Fibroblast of skin of right quadriceps (primary cell): ENCODE results near the gene IL10RA.

Experiments
- DNase-seq: peaks from one replicate; pipeline ENCODE4 v3.0.0-alpha.2; 2013

IL10RA gene

GRCh38 chr11:118048472-118049370, 62.5 kb downstream of the IL10RA start:
- DNase-seq: no peak

DNA sequence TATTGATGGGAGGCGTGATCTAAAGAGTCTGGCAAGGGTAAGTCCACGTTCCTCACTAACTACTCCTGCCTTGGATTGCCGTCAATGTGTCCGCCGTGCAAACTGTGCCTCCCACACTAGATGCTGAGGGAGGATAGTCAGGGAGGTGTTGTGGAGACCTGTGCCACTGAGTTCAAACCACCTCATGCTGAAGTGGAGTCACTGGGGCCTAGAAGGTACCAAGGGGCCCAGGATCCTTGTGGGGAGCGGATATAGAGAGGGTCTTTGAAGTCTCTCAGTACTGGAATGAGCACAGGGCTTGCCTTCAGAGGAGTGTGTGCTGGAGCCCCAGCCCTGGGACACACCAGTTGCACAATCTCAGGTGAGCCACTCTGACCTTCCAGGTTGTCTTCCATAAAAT, 63.6 kb downstream of the IL10RA start:
- no peak for DNase-seq

DNA sequence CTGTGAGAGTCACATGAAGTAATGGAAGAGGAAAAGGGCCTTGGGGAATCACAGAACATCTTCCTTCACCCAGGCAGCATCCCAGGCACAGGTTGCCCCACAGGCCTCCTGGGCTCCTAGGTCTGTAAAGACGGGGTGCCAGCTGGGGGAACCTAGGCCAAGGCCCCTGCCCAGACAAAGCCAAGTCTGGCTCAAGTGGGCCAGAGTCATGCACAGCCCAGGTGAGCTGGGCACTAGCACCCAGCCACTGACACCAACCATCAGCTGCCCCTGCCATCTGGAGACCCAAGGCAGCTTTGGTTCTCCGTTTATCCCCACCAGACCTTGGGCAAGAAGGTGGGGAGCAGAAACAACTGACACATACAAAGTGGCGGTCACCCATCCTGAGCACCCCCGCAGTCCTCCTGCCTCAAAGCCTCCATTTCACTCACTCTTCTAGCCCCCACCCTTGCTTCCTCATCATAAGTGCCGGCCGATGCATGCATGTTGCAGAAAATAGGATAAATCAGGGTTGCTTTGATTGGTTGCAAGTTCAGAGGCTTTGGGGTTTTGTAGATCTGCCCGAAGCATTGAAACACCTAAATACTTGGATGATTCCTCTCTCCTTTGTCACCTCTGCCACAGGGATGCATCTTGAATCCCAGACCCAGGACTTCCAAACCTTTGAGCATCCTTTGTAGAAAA, 64.2 kb downstream of the IL10RA start:
- DNase-seq: no peak
